HG03571 (cell line): ENCODE results near the gene NDUFA6.
"Not testable (repeated sequence)": the region's sequence is repeated elsewhere in the genome, so short reads cannot be mapped to it uniquely, and the experiment has no call there.

ENCODE experiments used
- ATAC-seq: cut with Tn5 transposase; IDR thresholded peaks from one replicate; pipeline ENCODE4 v1.9.1; 2021; ENCODE audit not compliant: unreplicated experiment

Gene NDUFA6

GRCh38 chr22:42072606-42073330, 17.8 kb downstream of the NDUFA6 start:
- no peak for ATAC-seq

- ATAC-seq = not testable (repeated sequence)
Measured at GRCh38 chr22:42071508-42071907, 19.1 kb downstream of the NDUFA6 start.

- peak; percentile 86 for ATAC-seq
Measured at GRCh38 chr22:42070517-42071422, 19.8 kb downstream of the NDUFA6 start, which contains the start of gene NAGA. Gene NAGA, minus strand, starts transcription at chr22:42070812. Its CDS starts 515 bp downstream, at chr22:42070297.

GRCh38 chr22:42069801-42070516, 20.6 kb downstream of the NDUFA6 start:
- ATAC-seq = no peak

- no peak for ATAC-seq
Measured at GRCh38 chr22:42068291-42068690, 22.3 kb downstream of the NDUFA6 start.

- no peak for ATAC-seq
Measured at GRCh38 chr22:42067671-42068251, 22.8 kb downstream of the NDUFA6 start.

GRCh38 chr22:42066937-42067336, 23.6 kb downstream of the NDUFA6 start:
- no peak for ATAC-seq

- no peak for ATAC-seq
Measured at GRCh38 chr22:42066126-42066761, 24.3 kb downstream of the NDUFA6 start.

GRCh38 chr22:42065438-42066125, 25.0 kb downstream of the NDUFA6 start:
- ATAC-seq = no peak

GRCh38 chr22:42064629-42065028, 25.9 kb downstream of the NDUFA6 start:
- no peak for ATAC-seq

- no peak for ATAC-seq
Measured at GRCh38 chr22:42062506-42063170, 27.9 kb downstream of the NDUFA6 start.

GRCh38 chr22:42061041-42061440, 29.5 kb downstream of the NDUFA6 start:
- ATAC-seq = no peak

GRCh38 chr22:42060489-42060888, 30.1 kb downstream of the NDUFA6 start:
- ATAC-seq = no peak

- ATAC-seq = no peak
Measured at GRCh38 chr22:42056757-42057511, 33.6 kb downstream of the NDUFA6 start.

GRCh38 chr22:42052765-42053164, 37.8 kb downstream of the NDUFA6 start:
- ATAC-seq = no peak

- no peak for ATAC-seq
Measured at GRCh38 chr22:42050641-42051180, 39.9 kb downstream of the NDUFA6 start.

GRCh38 chr22:42041784-42042183, 48.8 kb downstream of the NDUFA6 start:
- ATAC-seq = no peak

GRCh38 chr22:42039271-42039670, 51.3 kb downstream of the NDUFA6 start:
- ATAC-seq = no peak
